HCT116 (cell line): Measurements from ENCODE around the gene SLC25A25. TPM values are rescaled to one million over a fixed set of nuclear protein-coding genes. Genes with fewer than 3 reads are reported as not detected.

Source experiments
- ATAC-seq: fragments of 200-7000 bp; cut with Tn5 transposase; 2 replicates; pipeline ENCODE4 v1.9.1; 2020; ENCODE audit warnings: mild to moderate bottlenecking, moderate library complexity
- BruUV-seq: library from RNA; stranded (reverse); fragments of 400-500 nt; replicated peaks from 2 replicates; lab custom pipeline; 2021; lab: Mats Ljungman, UMichigan
- CTCF ChIA-PET: fragments of 300-600 bp; sonication (Branson Sonifier 250); formaldehyde crosslinking; loops from one replicate; lab custom pipeline; 2021; ENCODE audit warnings: antibody characterized with exemption; lab: Charles Lee
- POLR2A ChIA-PET: fragments of 300-600, 350-600 bp; sonication (Branson Sonifier 250); formaldehyde crosslinking; loops from one replicate; lab custom pipeline; 2021; ENCODE audit warnings: antibody characterized with exemption; lab: Charles Lee
- RAD21 ChIA-PET, 2 experiments: fragments of 300-600 bp; sonication (Branson Sonifier 250); formaldehyde crosslinking; loops; one replicate each; lab custom pipeline; 2023; ENCODE audit warnings: low total read pairs in 2 of 2; ENCODE audit not compliant: uncharacterized antibody in 2 of 2, unreplicated experiment in 2 of 2, low non-redundant PET in 1 of 2; lab: Charles Lee
- DNase-seq: peaks from one replicate; pipeline ENCODE4 v3.0.0-alpha.2; 2010; ENCODE audit warnings: low read depth, low spot score
- H2AFZ ChIP-seq: fragments of 200-600 bp; shearing (Covaris generic), sonication (generic); 2 replicates; pipeline ENCODE4 v1.6.1; 2017; ENCODE audit warnings: low read depth, mixed run types, mixed read lengths, antibody characterized with exemption, low read length; ENCODE audit not compliant: poor library complexity, severe bottlenecking
- H3K27ac ChIP-seq: 2 replicates; pipeline ENCODE4 v1.5.1; 2012; ENCODE audit warnings: low read depth, low read length
- H3K27me3 ChIP-seq: fragments of 200-600 bp; sonication (generic); 2 replicates; pipeline ENCODE4 v1.6.1; 2016; ENCODE audit warnings: mixed run types, low read length, mixed read lengths; ENCODE audit not compliant: insufficient read depth
- H3K36me3 ChIP-seq, 2 experiments: fragments of 200-500 bp in 1 of 2; fragments of 200-600 bp in 1 of 2; sonication (Bioruptor generic) in 1 of 2; sonication (generic) in 1 of 2; 2 replicates each; pipeline versions ENCODE4 v1.5.1 to v1.6.1; 2014 to 2016; ENCODE audit warnings: low read length in 2 of 2, inconsistent platforms in 1 of 2, mixed read lengths in 1 of 2, mixed run types in 1 of 2; ENCODE audit not compliant: insufficient read depth in 2 of 2, control insufficient read depth in 1 of 2
- H3K4me1 ChIP-seq, 2 experiments: fragments of 200-600 bp in 1 of 2; sonication (generic) in 1 of 2; 2 replicates each; pipeline versions ENCODE4 v1.5.1 to v1.6.1; 2012 to 2017; ENCODE audit warnings: low read length in 2 of 2, inconsistent platforms in 1 of 2, mild to moderate bottlenecking in 1 of 2, mixed read lengths in 1 of 2, mixed run types in 1 of 2, moderate library complexity in 1 of 2; ENCODE audit not compliant: insufficient read depth in 2 of 2, control insufficient read depth in 1 of 2
- H3K4me2 ChIP-seq: fragments of 200-600 bp; sonication (generic); 2 replicates; pipeline ENCODE4 v1.6.1; 2017; ENCODE audit warnings: mixed run types, low read length, mixed read lengths
- H3K4me3 ChIP-seq, 2 experiments: fragments of 200-600 bp in 1 of 2; sonication (generic) in 1 of 2; replicated peaks in 1 of 2; 2 replicates each; pipeline ENCODE4 v1.5.1; 2011 to 2016; ENCODE audit warnings: low read length in 2 of 2, control low read depth in 1 of 2, low read depth in 1 of 2, mild to moderate bottlenecking in 1 of 2, mixed read lengths in 1 of 2, mixed run types in 1 of 2
- H3K79me2 ChIP-seq: fragments of 200-600 bp; sonication (generic); 2 replicates; pipeline ENCODE4 v1.6.1; 2017; ENCODE audit warnings: mild to moderate bottlenecking, mixed run types, low read length, moderate library complexity, mixed read lengths; ENCODE audit not compliant: insufficient read depth
- H3K9ac ChIP-seq: fragments of 200-600 bp; sonication (generic); 2 replicates; pipeline ENCODE4 v1.6.1; 2016; ENCODE audit warnings: low read length, mixed read lengths
- H3K9me2 ChIP-seq: fragments of 200-600 bp; sonication (generic), shearing (Covaris generic); 2 replicates; pipeline ENCODE4 v1.6.1; 2017; ENCODE audit warnings: mixed run types, mild to moderate bottlenecking, moderate library complexity; ENCODE audit not compliant: insufficient read depth
- H3K9me3 ChIP-seq, 2 experiments: fragments of 200-500 bp in 1 of 2; fragments of 200-600 bp in 1 of 2; sonication (Bioruptor generic) in 1 of 2; sonication (generic) in 1 of 2; 2 replicates each; pipeline ENCODE4 v1.6.1; 2014 to 2017; ENCODE audit warnings: low read length in 2 of 2, mixed read lengths in 2 of 2, inconsistent platforms in 1 of 2, low read depth in 1 of 2, mild to moderate bottlenecking in 1 of 2, mixed run types in 1 of 2, moderate library complexity in 1 of 2; ENCODE audit not compliant: control insufficient read depth in 1 of 2, insufficient read depth in 1 of 2
- H4K20me1 ChIP-seq: fragments of 200-600 bp; sonication (generic), shearing (Covaris generic); 2 replicates; pipeline ENCODE4 v1.6.1; 2017; ENCODE audit warnings: mixed run types, mild to moderate bottlenecking, moderate library complexity; ENCODE audit not compliant: insufficient read depth
- ATF3 ChIP-seq: IDR thresholded peaks from 2 replicates; pipeline ENCODE4 v1.6.1; 2012
- CBX3 ChIP-seq: IDR thresholded peaks from 2 replicates; pipeline ENCODE4 v1.6.1; 2012; ENCODE audit warnings: low read depth
- CEBPB ChIP-seq: IDR thresholded peaks from 2 replicates; pipeline ENCODE4 v1.6.1; 2012; ENCODE audit warnings: low read depth
- EGR1 ChIP-seq: IDR thresholded peaks from 2 replicates; pipeline ENCODE4 v1.6.1; 2012; ENCODE audit warnings: low read depth
- FOSL1 ChIP-seq: IDR thresholded peaks from 2 replicates; pipeline ENCODE4 v1.6.1; 2012; ENCODE audit warnings: low read depth
- JUND ChIP-seq: IDR thresholded peaks from 2 replicates; pipeline ENCODE4 v1.6.1; 2012
- MAX ChIP-seq: IDR thresholded peaks from 2 replicates; pipeline ENCODE4 v1.6.1; 2012
- POLR2A ChIP-seq: IDR thresholded peaks from 2 replicates; pipeline ENCODE4 v1.7.0; 2011; ENCODE audit warnings: borderline replicate concordance; ENCODE audit not compliant: insufficient read depth, insufficient read length; ENCODE audit errors: extremely low read depth
- RAD21 ChIP-seq: IDR thresholded peaks from 2 replicates; pipeline ENCODE4 v1.6.1; 2012; ENCODE audit warnings: low read depth, mild to moderate bottlenecking
- SIN3A ChIP-seq: IDR thresholded peaks from 2 replicates; pipeline ENCODE4 v1.6.1; 2012; ENCODE audit warnings: low read depth
- SRF ChIP-seq: IDR thresholded peaks from 2 replicates; pipeline ENCODE4 v1.6.1; 2012; ENCODE audit warnings: low read depth
- TCF7L2 ChIP-seq: IDR thresholded peaks from 2 replicates; pipeline ENCODE4 v1.7.0; 2011; ENCODE audit warnings: borderline replicate concordance, inconsistent platforms; ENCODE audit not compliant: insufficient read depth, insufficient read length; ENCODE audit errors: extremely low read depth
- ZFX ChIP-seq: fragments of 450-650 bp; IDR thresholded peaks from 2 replicates; pipeline ENCODE4 v1.6.1; 2017
- intact Hi-C: fragments of 100-400 bp; cut with micrococcal nuclease; formaldehyde crosslinking; loops from 2 replicates; pipeline ENCODE4 v1.10.0; 2022
- total RNA-seq: library from RNA; stranded (reverse); gene quantifications from one replicate; pipeline ENCODE4 v1.2.1, GENCODE V29; 2021; ENCODE audit not compliant: unreplicated experiment

Gene SLC25A25
- total RNA-seq, 1 experiment from 2014 or later = 15.3 TPM

- Histone ChIP-seq H3K4me1 (peaks cover 64 to 67% of the 10 kb centered on the region in 2 experiments), H3K79me2 (peaks cover 75% of the 10 kb centered on the region), H4K20me1 (no peaks in the 10 kb centered on the region), H2AFZ (no peak overlapping the region), H3K27me3 (no peaks in the 10 kb centered on the region), H3K27ac (peak overlapping the region; percentile 83), H3K4me3 (peak overlapping the region; percentile 0 to 23; a peak in 3 of 4 replicates), H3K36me3 (no peaks in the 10 kb centered on the region; a peak in 1 of 4 replicates), H3K4me2 (peak overlapping the region; percentile 62), H3K9ac (peak overlapping the region; percentile 56), H3K9me3 (no peaks in the 10 kb centered on the region), H3K9me2 (no peaks in the 10 kb centered on the region)
- BruUV-seq = no TSS peak
- ChIA-PET CTCF (interaction anchor here (0.9 to 1.6 kb wide), 3 partner anchors 43 to 135 kb away, joined by 3 to 4 read pairs (median 4); no protein-coding TSS in a partner anchor), POLR2A (interaction anchor here (1.3 to 2.6 kb wide), 3 partner anchors 10 to 22 kb away, joined by 3 to 23 read pairs (median 5); partner anchors contain the start of genes NAIF1 and SLC25A25), RAD21 (no interaction called here)
- intact Hi-C loops = loop anchor here (2.0 kb wide), 1 partner anchor 25 kb away; no protein-coding TSS in a partner anchor
- ATAC-seq (peak; percentile 25), DNase-seq (no peak)
- TF ChIP-seq JUND (0 out of 2 replicates have a peak, but pooled peaks have one; percentile 19), POLR2A (no peak), CBX3 (no peak)
These were observed 9.9 kb downstream of the SLC25A25 start for GRCh38 chr9:128077847-128078503.

GRCh38 chr9:128078504-128079434 is 10.7 kb downstream of the SLC25A25 start:
- intact Hi-C loops = loop anchor here (2.0 kb wide), 1 partner anchor 26 kb away; no protein-coding TSS in a partner anchor
- peak overlapping the region; percentile 0 to 23; a peak in 3 of 4 replicates for H3K4me3 ChIP-seq
- H3K27ac ChIP-seq = peak overlapping the region; percentile 83
- no peaks in the 10 kb centered on the region for H4K20me1 ChIP-seq
- peaks cover 69% of the 10 kb centered on the region for H3K79me2 ChIP-seq
- no peak overlapping the region for H2AFZ ChIP-seq
- RAD21 ChIA-PET = interaction anchor here (0.8 to 1.0 kb wide), 2 partner anchors 11 to 500 kb away, joined by 4 to 5 read pairs; partner anchors contain the start of genes NAIF1 (in 1 of the 2) and SLC25A25 (in 1 of the 2)
- no peaks in the 10 kb centered on the region; a peak in 1 of 4 replicates for H3K36me3 ChIP-seq
- H3K4me2 ChIP-seq = peak overlapping the region; percentile 62
- peaks cover 62 to 65% of the 10 kb centered on the region in 2 experiments for H3K4me1 ChIP-seq
- no peaks in the 10 kb centered on the region for H3K9me3 ChIP-seq
- H3K9ac ChIP-seq = peak overlapping the region; percentile 56
- no peaks in the 10 kb centered on the region for H3K27me3 ChIP-seq
- CTCF ChIA-PET = interaction anchor here (0.9 to 1.6 kb wide), 6 partner anchors 14 to 344 kb away, joined by 3 to 4 read pairs (median 4); partner anchors contain the start of gene TOR2A
- POLR2A ChIA-PET = interaction anchor here (0.6 to 2.6 kb wide), 4 partner anchors 11 to 123 kb away, joined by 3 to 23 read pairs (median 4); partner anchors contain the start of genes NAIF1 and SLC25A25
- DNase-seq (peak; percentile 79), ATAC-seq (peak; percentile 77)
- H3K9me2 ChIP-seq = no peaks in the 10 kb centered on the region
- BruUV-seq = TSS peak; percentile 16
- no peak for TF ChIP-seq ZFX
- 0 out of 2 replicates have a peak, but pooled peaks have one; percentile 14 for TF ChIP-seq EGR1
- peak; percentile 72; the same call in 1 of the 2 replicates for TF ChIP-seq MAX
- no peak for TF ChIP-seq ATF3
- peak; percentile 88 for TF ChIP-seq FOSL1
- TF ChIP-seq TCF7L2 = peak; percentile 91
- peak; percentile 25; the same call in 1 of the 2 replicates for TF ChIP-seq RAD21
- peak; percentile 81 for TF ChIP-seq SRF
- peak; percentile 79 for TF ChIP-seq SIN3A
- peak; percentile 77; the same call in 1 of the 2 replicates for TF ChIP-seq CBX3
- TF ChIP-seq JUND = peak; percentile 90
- TF ChIP-seq CEBPB = peak; percentile 41; the same call in 1 of the 2 replicates
